GM12801 (cell line): ENCODE data around the gene DCAF12L2.

Experiments used
- CTCF ChIP-seq: IDR thresholded peaks from one replicate; pipeline ENCODE4 v1.5.1; 2011; ENCODE audit warnings: control low read depth; ENCODE audit not compliant: insufficient read length; ENCODE audit errors: extremely low read depth

The DCAF12L2 gene

GRCh38 chrX:126141014-126141413 lies 25.1 kb downstream of the DCAF12L2 start:
- TF ChIP-seq CTCF = no peak

- TF ChIP-seq CTCF = no peak
These were observed 28.2 kb downstream of the DCAF12L2 start for GRCh38 chrX:126137899-126138298.

- no peak for TF ChIP-seq CTCF
These were observed 41.4 kb downstream of the DCAF12L2 start for GRCh38 chrX:126124721-126125120.
